Mononuclear cell (primary cell): ENCODE results near the gene NUDT3. TPM values are rescaled to one million over a fixed set of nuclear protein-coding genes. Genes with fewer than 3 reads are reported as not detected.

Experiments
- H3K27me3 ChIP-seq: 2 replicates; pipeline ENCODE4 v1.6.0; 2011; ENCODE audit warnings: low read length, control low read depth; ENCODE audit not compliant: insufficient read depth
- H3K4me1 ChIP-seq: 2 replicates; pipeline ENCODE4 v1.5.1; 2011; ENCODE audit warnings: mild to moderate bottlenecking, low read length, control low read depth; ENCODE audit not compliant: insufficient read depth
- H3K4me3 ChIP-seq: 2 replicates; pipeline ENCODE4 v1.5.1; 2011; ENCODE audit warnings: mild to moderate bottlenecking, low read length, moderate library complexity
- H3K9me3 ChIP-seq: 2 replicates; pipeline ENCODE4 v1.5.1; 2011; ENCODE audit warnings: low read depth, mild to moderate bottlenecking, control low read depth, low read length
- total RNA-seq: library from RNA; depleted of rRNA; stranded (reverse); fragments of >200 nt; gene quantifications from one replicate; pipeline ENCODE4 v1.2.3, GENCODE V29; 2012

NUDT3 gene
- total RNA-seq, 1 donor, result 23.8 TPM

GRCh38 chr6:34349211-34349610 lies 43.3 kb downstream of the NUDT3 start:
- H3K9me3 ChIP-seq, result no peaks in the 10 kb centered on the region
- peaks cover 41% of the 10 kb centered on the region for H3K4me1 ChIP-seq
- H3K27me3 ChIP-seq, result no peaks in the 10 kb centered on the region
- H3K4me3 ChIP-seq, result no peak overlapping the region

- Histone ChIP-seq H3K4me3 (no peak overlapping the region), H3K4me1 (peaks cover 47% of the 10 kb centered on the region), H3K9me3 (no peaks in the 10 kb centered on the region), H3K27me3 (no peaks in the 10 kb centered on the region)
Measured at GRCh38 chr6:34347303-34347702, 45.2 kb downstream of the NUDT3 start.

- no peak overlapping the region for H3K4me3 ChIP-seq
- peaks cover 56% of the 10 kb centered on the region for H3K4me1 ChIP-seq
- no peaks in the 10 kb centered on the region for H3K9me3 ChIP-seq
- no peaks in the 10 kb centered on the region for H3K27me3 ChIP-seq
Measured at GRCh38 chr6:34346175-34347119, 46.0 kb downstream of the NUDT3 start.

GRCh38 chr6:34343806-34344205 lies 48.7 kb downstream of the NUDT3 start:
- no peaks in the 10 kb centered on the region for H3K9me3 ChIP-seq
- H3K27me3 ChIP-seq, result no peaks in the 10 kb centered on the region
- H3K4me3 ChIP-seq, result no peak overlapping the region
- H3K4me1 ChIP-seq, result peaks cover 50% of the 10 kb centered on the region

- Histone ChIP-seq H3K27me3 (no peaks in the 10 kb centered on the region), H3K4me1 (peaks cover 63% of the 10 kb centered on the region), H3K4me3 (no peak overlapping the region), H3K9me3 (no peaks in the 10 kb centered on the region)
Measured at GRCh38 chr6:34342247-34342646, 50.2 kb downstream of the NUDT3 start.

- no peak overlapping the region for H3K4me3 ChIP-seq
- H3K9me3 ChIP-seq, result no peaks in the 10 kb centered on the region
- peaks cover 56% of the 10 kb centered on the region for H3K4me1 ChIP-seq
- no peaks in the 10 kb centered on the region for H3K27me3 ChIP-seq
Measured at GRCh38 chr6:34341481-34341971, 50.9 kb downstream of the NUDT3 start.

- Histone ChIP-seq H3K4me1 (peaks cover 56% of the 10 kb centered on the region), H3K9me3 (no peaks in the 10 kb centered on the region), H3K27me3 (no peaks in the 10 kb centered on the region), H3K4me3 (no peak overlapping the region)
Measured at GRCh38 chr6:34340906-34341480, 51.5 kb downstream of the NUDT3 start.

GRCh38 chr6:34340394-34340793 lies 52.1 kb downstream of the NUDT3 start:
- Histone ChIP-seq H3K9me3 (no peaks in the 10 kb centered on the region), H3K4me1 (peaks cover 54% of the 10 kb centered on the region), H3K4me3 (no peak overlapping the region), H3K27me3 (no peaks in the 10 kb centered on the region)

GRCh38 chr6:34339971-34340370 lies 52.5 kb downstream of the NUDT3 start:
- Histone ChIP-seq H3K4me3 (no peak overlapping the region), H3K27me3 (no peaks in the 10 kb centered on the region), H3K4me1 (peaks cover 50% of the 10 kb centered on the region), H3K9me3 (no peaks in the 10 kb centered on the region)

- Histone ChIP-seq H3K4me1 (peaks cover 45% of the 10 kb centered on the region), H3K27me3 (no peaks in the 10 kb centered on the region)
Measured at GRCh38 chr6:34339432-34339831, 53.0 kb downstream of the NUDT3 start.

GRCh38 chr6:34338811-34339210 lies 53.7 kb downstream of the NUDT3 start:
- Histone ChIP-seq H3K4me1 (peaks cover 47% of the 10 kb centered on the region), H3K9me3 (no peaks in the 10 kb centered on the region), H3K27me3 (no peaks in the 10 kb centered on the region), H3K4me3 (no peak overlapping the region)

More at GRCh38 chr6:34339432-34339831, 53.0 kb downstream of the NUDT3 start:
- Histone ChIP-seq H3K4me3 (no peak overlapping the region), H3K9me3 (no peaks in the 10 kb centered on the region)

GRCh38 chr6:34338377-34338776 lies 54.1 kb downstream of the NUDT3 start:
- Histone ChIP-seq H3K27me3 (no peaks in the 10 kb centered on the region), H3K9me3 (no peaks in the 10 kb centered on the region), H3K4me3 (no peak overlapping the region), H3K4me1 (peaks cover 52% of the 10 kb centered on the region)

GRCh38 chr6:34334796-34335416 lies 57.6 kb downstream of the NUDT3 start:
- Histone ChIP-seq H3K4me3 (no peak overlapping the region), H3K4me1 (peaks cover 53% of the 10 kb centered on the region), H3K9me3 (no peaks in the 10 kb centered on the region), H3K27me3 (no peaks in the 10 kb centered on the region)

- Histone ChIP-seq H3K4me3 (no peak overlapping the region), H3K4me1 (peaks cover 45% of the 10 kb centered on the region), H3K9me3 (no peaks in the 10 kb centered on the region), H3K27me3 (no peaks in the 10 kb centered on the region)
Measured at GRCh38 chr6:34333858-34334257, 58.6 kb downstream of the NUDT3 start.
